Raji (cell line): ENCODE measurements around the gene SEC23A.

Experiments
- POLR2A ChIP-seq: IDR thresholded peaks from 2 replicates; pipeline ENCODE4 v1.6.1; 2011; ENCODE audit warnings: low read depth, low read length, control low read depth; ENCODE audit not compliant: insufficient read depth

The SEC23A gene

DNA sequence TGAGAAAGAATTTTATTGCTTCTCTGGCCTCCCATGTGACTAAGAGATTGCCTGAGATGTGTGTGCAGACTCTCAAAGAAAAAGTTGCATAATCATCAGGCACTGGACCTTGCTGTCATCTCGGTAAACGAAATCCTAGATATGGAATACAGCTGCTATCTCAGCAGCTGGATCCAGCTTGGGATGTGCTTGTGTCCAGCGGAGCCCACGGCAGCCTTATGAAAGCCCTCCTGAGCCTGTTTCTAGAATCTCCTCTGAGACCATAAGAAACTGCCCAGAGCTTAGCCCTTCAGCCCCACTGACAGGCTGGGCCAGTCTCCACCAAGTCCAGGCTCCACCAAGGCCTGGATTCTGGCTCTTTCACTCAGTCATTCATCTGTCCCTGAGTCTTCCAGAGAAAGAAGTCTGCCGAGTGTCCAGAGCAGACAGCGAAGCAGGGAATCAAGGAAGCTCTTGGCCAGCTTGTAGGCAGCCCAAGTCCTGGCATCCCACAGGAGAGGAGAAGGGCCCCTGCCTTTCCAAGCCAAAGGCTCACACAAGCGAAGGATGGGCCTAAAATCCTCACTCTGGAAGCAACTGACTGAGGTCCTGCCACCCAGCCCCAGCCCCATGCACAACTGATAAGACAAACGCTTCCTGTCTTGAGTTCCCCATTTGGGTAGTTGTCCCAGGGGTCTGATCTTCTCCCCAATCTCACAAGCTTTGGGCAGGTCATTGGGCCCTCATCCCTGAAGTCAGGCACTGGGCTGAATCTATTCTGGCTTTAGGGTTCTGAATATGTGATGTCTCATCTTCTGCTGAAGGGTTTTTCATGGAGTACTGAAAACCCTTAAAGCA is 97.8 kb downstream of the SEC23A start:
- no peak for TF ChIP-seq POLR2A

DNA sequence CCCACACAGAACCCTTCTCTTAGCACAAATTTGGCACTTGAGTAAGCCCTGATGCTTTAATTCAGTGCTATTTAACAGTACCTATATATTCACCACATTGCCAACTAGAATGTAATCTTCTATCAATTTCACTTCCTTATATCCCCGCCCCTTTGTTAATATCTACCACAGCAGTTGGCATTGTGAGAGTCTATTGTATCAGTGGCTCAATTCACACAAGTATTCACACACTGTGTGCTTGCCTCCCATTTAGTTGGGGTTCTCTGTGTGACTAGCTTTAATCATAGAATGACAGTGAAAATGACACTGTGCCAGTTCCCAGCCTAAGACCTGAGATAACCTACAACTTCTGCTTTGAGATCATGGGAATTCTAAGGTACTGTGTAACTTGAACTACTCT is 103.1 kb downstream of the SEC23A start:
- no peak for TF ChIP-seq POLR2A

DNA sequence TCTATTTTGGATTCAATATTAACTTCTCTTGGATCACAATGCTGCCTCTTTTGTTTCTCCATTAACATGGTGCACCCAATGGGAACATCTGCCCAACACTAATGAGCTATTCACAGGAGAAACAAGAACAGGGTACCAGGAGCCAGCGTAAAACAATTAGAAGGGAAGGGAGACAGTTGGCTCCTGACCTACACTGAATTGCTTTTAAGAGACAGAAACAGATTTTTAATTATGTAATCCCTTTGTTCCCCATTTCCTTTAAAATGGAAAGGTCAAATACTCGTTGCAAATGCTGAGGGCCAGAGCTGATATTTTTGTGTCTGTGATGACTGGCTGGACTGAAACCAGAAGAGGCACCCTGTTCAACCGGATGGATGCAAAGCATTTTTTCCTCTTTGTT is 108.3 kb downstream of the SEC23A start:
- TF ChIP-seq POLR2A, result no peak

DNA sequence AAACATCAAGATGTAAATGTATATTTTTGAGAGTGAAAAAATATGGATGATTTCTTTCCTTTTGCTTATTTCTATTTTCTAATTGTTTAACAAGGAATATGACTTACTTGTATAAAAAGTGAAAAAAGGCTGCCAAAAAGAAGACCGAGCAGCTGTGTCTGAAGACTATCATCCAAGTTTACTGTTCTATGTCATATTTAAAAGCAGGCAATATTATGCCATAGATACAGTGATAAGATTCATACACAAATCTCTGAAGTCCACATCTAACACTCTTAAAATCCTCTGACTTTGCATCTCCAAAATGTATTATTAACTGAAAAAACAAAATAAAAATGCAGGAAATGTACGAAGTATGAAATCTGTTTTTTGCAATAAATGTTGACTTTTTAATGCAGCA is 109.1 kb downstream of the SEC23A start:
- no peak for TF ChIP-seq POLR2A

DNA sequence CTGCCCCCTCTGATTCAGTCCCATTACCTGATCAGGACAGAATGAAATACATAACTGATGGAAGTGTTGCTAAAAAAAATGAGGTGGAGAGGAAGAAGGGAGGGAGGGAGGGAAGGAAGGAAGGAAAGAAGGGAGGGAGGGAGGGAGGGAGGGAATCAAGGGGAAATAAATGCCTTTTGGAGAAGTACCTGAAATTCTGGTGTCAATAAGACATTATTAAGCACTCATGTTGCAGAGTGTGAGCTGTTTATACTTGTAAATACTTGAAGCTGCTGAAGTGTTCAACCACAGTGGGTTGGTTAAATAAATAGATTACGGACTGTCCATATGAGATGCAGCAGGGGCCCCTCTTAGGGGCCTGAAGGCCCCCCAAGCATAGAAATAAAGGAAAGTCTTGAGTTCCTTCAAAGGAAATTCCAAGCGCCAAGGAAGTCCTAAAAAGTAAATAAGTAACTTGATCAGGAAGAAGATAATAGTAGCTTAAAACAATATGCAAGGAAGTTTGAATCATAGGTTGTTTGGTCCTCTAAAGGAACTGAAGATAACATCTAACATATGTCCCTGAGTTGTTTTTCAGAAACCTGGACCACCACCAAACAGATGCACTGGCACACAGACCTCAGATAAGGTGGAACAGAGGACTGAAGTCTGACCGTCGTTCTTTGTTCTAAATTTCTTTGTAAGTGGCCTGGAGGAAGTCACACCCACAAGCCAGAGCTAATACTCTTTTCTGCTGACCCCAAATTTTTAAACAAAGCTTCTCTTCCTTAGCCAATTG is 110.8 kb downstream of the SEC23A start:
- no peak for TF ChIP-seq POLR2A

DNA sequence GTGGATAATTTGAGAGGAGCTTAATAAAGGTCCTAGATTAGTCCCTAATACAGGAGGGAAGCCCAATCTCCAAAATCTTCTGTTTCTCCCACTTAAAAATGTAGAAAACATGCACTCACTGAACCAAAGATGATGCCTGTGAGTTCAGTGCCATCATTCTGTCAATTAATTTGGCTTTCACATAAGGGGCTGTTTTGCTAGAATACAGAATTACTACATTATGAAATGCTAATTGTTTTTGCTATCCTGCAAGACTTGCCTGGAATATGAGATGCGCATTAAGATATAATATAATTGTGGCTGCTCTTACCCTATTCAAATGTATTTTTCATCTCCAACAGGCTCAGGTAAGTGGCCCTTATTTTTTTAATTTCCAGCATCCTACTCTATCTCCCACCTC is 111.7 kb downstream of the SEC23A start:
- no peak for TF ChIP-seq POLR2A

DNA sequence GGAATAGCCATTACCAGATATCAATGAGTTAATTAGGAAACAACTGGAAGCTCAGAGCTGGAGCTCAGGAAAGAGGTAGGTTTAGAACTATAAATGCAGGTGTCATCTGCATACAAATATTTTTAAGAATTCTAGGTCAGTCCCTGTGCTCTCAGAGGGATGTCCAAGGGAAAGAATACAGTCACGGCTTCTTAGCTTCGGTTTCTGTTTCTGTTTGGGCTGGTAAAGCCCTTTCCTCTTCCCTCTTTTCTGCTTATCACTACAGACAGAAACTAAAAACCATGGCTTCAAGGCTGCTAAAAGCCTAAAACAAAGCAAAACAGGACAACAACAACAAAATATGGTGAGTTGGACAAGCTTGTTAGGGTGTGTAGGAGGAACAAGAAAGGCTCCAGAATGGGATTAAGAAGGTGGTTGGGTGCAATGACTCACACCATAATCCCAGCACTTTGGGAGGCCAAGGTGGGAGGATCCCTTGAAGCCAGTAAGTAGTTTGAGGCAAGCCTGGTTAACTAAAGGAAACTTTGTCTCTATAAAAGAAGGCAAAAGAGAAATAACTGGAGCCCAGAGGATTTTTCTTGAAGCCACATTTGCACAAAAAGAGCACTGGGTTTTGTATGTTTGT is 113.0 kb downstream of the SEC23A start:
- TF ChIP-seq POLR2A, result no peak

DNA sequence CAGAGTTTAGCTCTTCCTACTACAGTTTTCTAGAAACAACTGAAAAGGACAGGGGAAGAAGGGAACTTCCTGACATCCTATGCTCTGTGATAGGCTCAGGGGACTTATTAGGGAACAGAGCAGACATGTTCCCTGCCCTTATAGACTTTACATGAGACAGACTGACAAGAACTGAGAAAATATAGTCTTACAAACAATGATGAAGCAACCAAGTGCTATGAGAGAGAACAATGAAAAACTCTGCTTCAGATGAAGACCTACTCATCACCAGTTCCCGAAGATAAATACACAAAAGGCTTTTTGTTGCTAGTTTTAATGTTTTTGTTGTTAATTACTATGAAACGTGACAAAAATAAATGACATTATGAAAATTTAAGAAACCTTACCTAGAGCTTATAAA is 115.3 kb downstream of the SEC23A start:
- no peak for TF ChIP-seq POLR2A

DNA sequence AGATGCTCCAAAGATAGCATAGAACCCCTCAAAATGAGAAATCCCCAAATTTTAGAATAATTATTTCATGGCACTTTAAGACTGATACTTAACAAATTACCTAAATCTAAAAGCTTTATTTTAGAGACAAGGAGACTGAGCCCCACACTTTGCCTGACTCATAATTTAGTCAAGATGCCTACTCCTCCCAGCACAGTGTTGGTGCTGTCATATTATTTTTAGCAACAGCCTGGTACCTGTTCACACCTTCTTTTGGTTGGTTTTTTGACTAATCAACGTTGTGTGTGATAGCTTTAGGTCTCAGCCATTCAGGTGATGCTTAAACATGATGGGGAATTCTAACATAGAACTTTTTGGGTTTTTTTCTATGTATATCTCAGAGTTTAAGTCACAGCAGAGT is 120.2 kb downstream of the SEC23A start:
- TF ChIP-seq POLR2A, result no peak

DNA sequence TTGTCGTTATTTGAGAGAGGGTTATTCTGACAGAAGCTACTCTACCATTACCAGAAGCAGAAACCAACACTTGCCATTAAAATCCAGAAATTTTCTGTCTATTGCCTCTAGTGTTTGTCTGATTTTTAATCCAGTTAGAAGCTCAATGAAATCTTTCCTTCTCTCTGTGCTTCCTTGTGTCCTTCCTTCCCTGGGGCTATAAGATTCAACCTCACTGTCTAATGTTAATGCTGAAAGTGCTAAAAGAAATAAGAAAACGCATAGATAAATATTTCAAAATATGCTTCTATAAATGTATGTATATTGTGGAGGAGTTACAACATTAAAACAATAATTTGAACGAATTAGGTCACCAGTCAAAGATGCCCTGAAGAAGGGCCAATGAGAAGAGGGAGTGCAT is 120.8 kb downstream of the SEC23A start:
- no peak for TF ChIP-seq POLR2A
